Panc1 (cell line): ENCODE measurements around the gene ARSG. TPM values are rescaled to one million over a fixed set of nuclear protein-coding genes. Genes with fewer than 3 reads are reported as not detected.

Experiments used
- ATAC-seq: fragments of 200-7000 bp; cut with Tn5 transposase; 2 replicates; pipeline ENCODE4 v1.9.1; 2020; ENCODE audit warnings: mild to moderate bottlenecking, moderate library complexity
- BruUV-seq: library from RNA; stranded (reverse); fragments of 400-500 nt; replicated peaks from 2 replicates; lab custom pipeline; 2021; lab: Mats Ljungman, UMichigan
- CTCF ChIA-PET: fragments of 300-600 bp; sonication (Branson Sonifier 250); formaldehyde crosslinking; loops from one replicate; lab custom pipeline; 2022; ENCODE audit warnings: antibody characterized with exemption; lab: Charles Lee
- POLR2A ChIA-PET: fragments of 300-600 bp; sonication (Branson Sonifier 250); formaldehyde crosslinking; loops from one replicate; lab custom pipeline; 2022; ENCODE audit warnings: antibody characterized with exemption; lab: Charles Lee
- DNase-seq: peaks from one replicate; pipeline ENCODE4 v3.0.0-alpha.2; 2010; ENCODE audit warnings: low read depth, low spot score
- H3K27ac ChIP-seq: 2 replicates; pipeline ENCODE4 v1.5.1; 2011; ENCODE audit warnings: mild to moderate bottlenecking, low read length, inconsistent platforms
- H3K27me3 ChIP-seq: fragments of 200-500 bp; sonication (Bioruptor generic); 2 replicates; pipeline ENCODE4 v1.6.0; 2014; ENCODE audit warnings: low read length, inconsistent platforms; ENCODE audit not compliant: control insufficient read depth, insufficient read depth
- H3K36me3 ChIP-seq: fragments of 200-500 bp; sonication (Bioruptor generic); 2 replicates; pipeline ENCODE4 v1.5.1; 2014; ENCODE audit warnings: inconsistent platforms, mild to moderate bottlenecking, low read length, moderate library complexity; ENCODE audit not compliant: control insufficient read depth, insufficient read depth
- H3K4me1 ChIP-seq: 2 replicates; pipeline ENCODE4 v1.5.1; 2011; ENCODE audit warnings: inconsistent platforms, mild to moderate bottlenecking, low read length, moderate library complexity; ENCODE audit not compliant: control insufficient read depth, insufficient read depth
- H3K4me3 ChIP-seq, 2 experiments: 2 replicates each; pipeline ENCODE4 v1.5.1; 2011 to 2012; ENCODE audit warnings: low read depth in 2 of 2, low read length in 2 of 2, mild to moderate bottlenecking in 2 of 2, inconsistent platforms in 1 of 2, moderate library complexity in 1 of 2
- H3K9me3 ChIP-seq: fragments of 200-500 bp; sonication (Bioruptor generic); 2 replicates; pipeline ENCODE4 v1.5.1; 2014; ENCODE audit warnings: low read depth, mild to moderate bottlenecking, inconsistent platforms, low read length, moderate library complexity; ENCODE audit not compliant: control insufficient read depth, insufficient read depth
- CTCF ChIP-seq: fragments of 450-650 bp; IDR thresholded peaks from 2 replicates; pipeline ENCODE4 v1.5.1; 2017; ENCODE audit warnings: mild to moderate bottlenecking
- POLR2AphosphoS5 ChIP-seq: IDR thresholded peaks from 2 replicates; pipeline ENCODE4 v1.6.1; 2012; ENCODE audit warnings: mild to moderate bottlenecking, low read depth, low read length, moderate library complexity
- REST ChIP-seq, 2 experiments: IDR thresholded peaks; 2 replicates each; pipeline ENCODE4 v1.6.1; 2011 to 2012; ENCODE audit warnings: low read depth in 2 of 2, control low read depth in 1 of 2, low read length in 1 of 2, mild to moderate bottlenecking in 1 of 2, moderate library complexity in 1 of 2; ENCODE audit not compliant: insufficient read depth in 1 of 2
- SIN3A ChIP-seq: IDR thresholded peaks from 2 replicates; pipeline ENCODE4 v1.6.1; 2012; ENCODE audit warnings: low read depth, mild to moderate bottlenecking, low read length, moderate library complexity, borderline replicate concordance; ENCODE audit not compliant: insufficient read depth
- TCF7L2 ChIP-seq: IDR thresholded peaks from 2 replicates; pipeline ENCODE4 v1.6.1; 2011; ENCODE audit warnings: mild to moderate bottlenecking, low read depth, low read length, inconsistent platforms
- in situ Hi-C: cut with HindIII; loops from 2 replicates; pipeline ENCODE4 v1.10.0; 2016; ENCODE audit warnings: low sequenced_read_pairs, low pct_unique_long_range_greater_than_20kb
- intact Hi-C: fragments of 100-400 bp; cut with micrococcal nuclease; formaldehyde crosslinking; loops from one replicate; pipeline ENCODE4 v1.10.0; 2022; ENCODE audit not compliant: unreplicated experiment
- total RNA-seq: library from RNA; stranded (reverse); gene quantifications from one replicate; pipeline ENCODE4 v1.2.1, GENCODE V29; 2021; ENCODE audit not compliant: unreplicated experiment

ARSG gene
- total RNA-seq, 1 experiment from 2014 or later = 2.3 TPM

GRCh38 chr17:68399638-68400403 lies 108.5 kb downstream of the ARSG start:
- POLR2A ChIA-PET = no interaction called here
- Histone ChIP-seq H3K4me1 (no peaks in the 10 kb centered on the region), H3K27me3 (no peaks in the 10 kb centered on the region), H3K4me3 (no peak overlapping the region), H3K9me3 (no peaks in the 10 kb centered on the region), H3K36me3 (no peaks in the 10 kb centered on the region), H3K27ac (no peak overlapping the region)
- BruUV-seq = no TSS peak
- in situ Hi-C loops = no loop called here
- no peak for DNase-seq
- TF ChIP-seq CTCF (no peak), SIN3A (no peak), TCF7L2 (no peak), POLR2AphosphoS5 (no peak), REST (IDR thresholded peaks at IDR 0.05; ENCODE audit: insufficient read depth in 1 of 2, low read depth in 2 of 2, low read length in 1 of 2) (no peak)
- no peak for ATAC-seq
- CTCF ChIA-PET = interaction anchor here (1.3 kb wide), 1 partner anchor 137 kb away, joined by 4 read pairs; no protein-coding TSS in a partner anchor
- intact Hi-C loops = loop anchor here (10.0 kb wide), 1 partner anchor 135 kb away; no protein-coding TSS in a partner anchor

DNA sequence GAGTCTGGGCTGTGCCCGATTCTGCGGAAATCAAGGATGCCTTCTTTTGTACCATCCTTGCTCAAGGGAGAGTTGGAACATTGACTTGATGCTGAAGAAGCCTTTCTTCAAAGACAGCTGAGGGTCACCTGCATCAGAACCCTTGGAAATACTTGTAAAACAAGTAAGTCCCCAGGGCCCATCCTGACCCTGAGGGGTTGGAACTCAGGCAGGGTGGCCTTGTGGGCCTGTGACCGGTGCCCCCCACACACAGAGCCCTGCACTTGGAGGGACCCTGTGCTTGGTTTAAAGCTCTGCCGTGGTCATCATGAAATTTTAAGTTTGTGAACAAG lies 109.1 kb downstream of the ARSG start:
- no peaks in the 10 kb centered on the region for H3K9me3 ChIP-seq
- BruUV-seq = no TSS peak

More for the DNA sequence above, 109.1 kb downstream of the ARSG start:
- in situ Hi-C loops = no loop called here
- DNase-seq (no peak), ATAC-seq (no peak)
- H3K4me1 ChIP-seq = no peaks in the 10 kb centered on the region
- no peak overlapping the region for H3K27ac ChIP-seq
- no peaks in the 10 kb centered on the region for H3K27me3 ChIP-seq
- TF ChIP-seq TCF7L2 (no peak), CTCF (no peak), POLR2AphosphoS5 (no peak), SIN3A (no peak), REST (IDR thresholded peaks at IDR 0.05; ENCODE audit: insufficient read depth in 1 of 2, low read depth in 2 of 2, low read length in 1 of 2) (no peak)
- POLR2A ChIA-PET = no interaction called here
- no peaks in the 10 kb centered on the region for H3K36me3 ChIP-seq
- intact Hi-C loops = no loop called here
- CTCF ChIA-PET = no interaction called here
- H3K4me3 ChIP-seq = no peak overlapping the region
